K562 (cell line): ENCODE measurements around the gene TXNRD1. TPM values are rescaled to one million over a fixed set of nuclear protein-coding genes. Genes with fewer than 3 reads are reported as not detected.
A peak's percentile ranks its signal among the peaks of the same experiment; 100 is the strongest.

Experiments used
- ATAC-seq: fragments of 200-7000 bp; cut with Tn5 transposase; 3 replicates; pipeline ENCODE4 v1.9.1; 2020; ENCODE audit warnings: moderate library complexity
- BruUV-seq: library from RNA; stranded (reverse); fragments of 400-500 nt; replicated peaks from 2 replicates; lab custom pipeline; 2021; lab: Mats Ljungman, UMichigan
- CTCF ChIA-PET: fragments of 300-600 bp; formaldehyde crosslinking; extraction: SDS; loops from one replicate; lab custom pipeline; 2021; ENCODE audit warnings: low intra/inter-chr PET ratio; lab: Yijun Ruan, JAX
- POLR2A ChIA-PET: fragments of 300-600, 350-650 bp; sonication (Branson Sonifier 250); formaldehyde crosslinking; extraction: SDS; loops from one replicate; lab custom pipeline; 2021; ENCODE audit warnings: antibody characterized with exemption, inconsistent platforms; lab: Yijun Ruan, JAX
- DNase-seq, 4 experiments: peaks; one replicate each; pipeline versions ENCODE4 v3.0.0 to v3.0.0-alpha.2; 2011 to 2018; ENCODE audit warnings: low spot score in 3 of 4, mixed read lengths in 3 of 4; ENCODE audit errors: extremely low read depth in 1 of 4
- FAIRE-seq: peaks from 2 replicates; lab custom pipeline; 2011; peaks lifted over from hg19 to GRCh38; lab: Jason Lieb, UNC
- H2AFZ ChIP-seq: 2 replicates; pipeline ENCODE4 v1.6.0; 2011; ENCODE audit warnings: low read depth, low read length, control low read depth, inconsistent platforms
- H3K27ac ChIP-seq: fragments of 200-600 bp; 3 replicates; pipeline ENCODE4 v1.8.0; 2011; ENCODE audit warnings: low read depth, mild to moderate bottlenecking, control low read depth, inconsistent platforms, low read length, moderate library complexity, mixed read lengths; ENCODE audit errors: extremely low read depth
- H3K27me3 ChIP-seq, 2 experiments: fragments of 300-600 bp in 1 of 2; 2 replicates in 1 of 2; 3 replicates in 1 of 2; pipeline versions ENCODE4 v1.6.0 to v1.8.0; 2011; ENCODE audit warnings: inconsistent platforms in 2 of 2, low read length in 2 of 2, mild to moderate bottlenecking in 1 of 2, mixed read lengths in 1 of 2, moderate library complexity in 1 of 2; ENCODE audit not compliant: control insufficient read depth in 2 of 2, insufficient read depth in 2 of 2
- H3K36me3 ChIP-seq: fragments of 300-600 bp; 3 replicates; pipeline ENCODE4 v1.8.0; 2011; ENCODE audit warnings: mild to moderate bottlenecking, low read length, inconsistent platforms; ENCODE audit not compliant: control insufficient read depth, insufficient read depth
- H3K4me1 ChIP-seq, 2 experiments: fragments of 200-600 bp in 1 of 2; replicated peaks in 1 of 2; 2 replicates in 1 of 2; 3 replicates in 1 of 2; pipeline versions ENCODE4 v1.5.1 to v1.8.0; 2011; ENCODE audit warnings: inconsistent platforms in 2 of 2, low read length in 2 of 2, mild to moderate bottlenecking in 1 of 2, mixed read lengths in 1 of 2, moderate library complexity in 1 of 2; ENCODE audit not compliant: control insufficient read depth in 2 of 2, insufficient read depth in 2 of 2
- H3K4me2 ChIP-seq: 2 replicates; pipeline ENCODE4 v1.6.1; 2011; ENCODE audit warnings: low read length, control low read depth, inconsistent platforms, mixed read lengths; ENCODE audit not compliant: insufficient read depth
- H3K4me3 ChIP-seq: fragments of 200-600 bp; sonication (generic), shearing (Covaris generic); 2 replicates; pipeline ENCODE4 v1.5.1; 2016; ENCODE audit warnings: control low read depth, inconsistent platforms
- H3K79me2 ChIP-seq: fragments of 200-600 bp; 3 replicates; pipeline ENCODE4 v1.8.0; 2011; ENCODE audit warnings: low read length, inconsistent platforms; ENCODE audit not compliant: control insufficient read depth, insufficient read depth
- H3K9ac ChIP-seq, 2 experiments: 2 replicates each; pipeline versions ENCODE4 v1.6.0 to v1.6.1; 2011; ENCODE audit warnings: low read depth in 2 of 2, low read length in 2 of 2, control low read depth in 1 of 2, inconsistent platforms in 1 of 2, mild to moderate bottlenecking in 1 of 2, mixed read lengths in 1 of 2; ENCODE audit not compliant: insufficient read depth in 1 of 2
- H3K9me1 ChIP-seq: one replicate; pipeline ENCODE4 v1.6.0; 2011; ENCODE audit warnings: inconsistent platforms, mild to moderate bottlenecking, low read length, moderate library complexity; ENCODE audit not compliant: control insufficient read depth, insufficient read depth
- H3K9me3 ChIP-seq: replicated peaks from 2 replicates; pipeline ENCODE4 v1.5.1; 2011; ENCODE audit warnings: low read depth, low read length, inconsistent platforms; ENCODE audit not compliant: control insufficient read depth, insufficient read depth
- H4K20me1 ChIP-seq: replicated peaks from 2 replicates; pipeline ENCODE4 v1.6.1; 2011; ENCODE audit warnings: low read length, inconsistent platforms, mixed read lengths; ENCODE audit not compliant: control insufficient read depth, insufficient read depth
- CBX3 ChIP-seq, 2 experiments: IDR thresholded peaks; 1 replicate in 1 of 2; 2 replicates in 1 of 2; pipeline ENCODE4 v1.6.1; 2012; ENCODE audit warnings: inconsistent platforms in 2 of 2, low read length in 2 of 2, borderline replicate concordance in 1 of 2, control low read depth in 1 of 2
- CBX5 ChIP-seq: IDR thresholded peaks from 2 replicates; pipeline ENCODE4 v1.6.1; 2014; ENCODE audit warnings: low read depth, borderline replicate concordance
- EP400 ChIP-seq: fragments of 450-650 bp; IDR thresholded peaks from 2 replicates; pipeline ENCODE4 v1.6.1; 2017; ENCODE audit warnings: antibody characterized with exemption, mild to moderate bottlenecking, moderate library complexity
- PTRF ChIP-seq: fragments of 450-650 bp; IDR thresholded peaks from 2 replicates; pipeline ENCODE4 v1.6.1; 2016; ENCODE audit warnings: mild to moderate bottlenecking, missing genetic modification characterization, missing compliant biosample characterization
- TRIM24 ChIP-seq, 2 experiments: fragments of 450-650 bp; IDR thresholded peaks; 2 replicates each; pipeline ENCODE4 v1.6.1; 2016
- TRIM28 ChIP-seq: fragments of 450-650 bp; IDR thresholded peaks from 2 replicates; pipeline ENCODE4 v1.6.1; 2017
- ZFP1 ChIP-seq: fragments of 450-650 bp; formaldehyde crosslinking; IDR thresholded peaks from 2 replicates; pipeline ENCODE4 v1.4.0; 2020; ENCODE audit warnings: mild to moderate bottlenecking, mixed read lengths
- ZFPM2 ChIP-seq: fragments of 250-450 bp; sonication (Bioruptor Pico); IDR thresholded peaks from 2 replicates; pipeline ENCODE4 v1.5.1; 2022; ENCODE audit warnings: mild to moderate bottlenecking
- ZNF280A ChIP-seq: fragments of 450-650 bp; IDR thresholded peaks from 2 replicates; pipeline ENCODE4 v1.6.1; 2018; ENCODE audit warnings: mild to moderate bottlenecking, low read depth; ENCODE audit not compliant: partially characterized antibody
- WGBS: fragments of 100-300 bp; shearing (Covaris generic); methylation state at CpG from one replicate; pipeline ENCODE4 v1.1.6; 2016; ENCODE audit warnings: low coverage, mixed read lengths; ENCODE audit not compliant: insufficient coverage; ENCODE audit errors: missing lambda C conversion rate; 5-methylcytosine and 5-hydroxymethylcytosine counted together
- in situ Hi-C: fragments of 300-500 bp; cut with MboI; formaldehyde crosslinking; loops from 4 replicates; pipeline ENCODE4 v1.15.0; 2018; ENCODE audit warnings: inconsistent platforms, mixed read lengths
- intact Hi-C: fragments of 100-400 bp; cut with micrococcal nuclease; formaldehyde crosslinking; loops from 2 replicates; pipeline ENCODE4 v1.14.2; 2022
- polyA plus RNA-seq, 8 experiments: library from polyadenylated mRNA; depleted of rRNA in 4 of 8; stranded (reverse) in 5 of 8; unstranded in 3 of 8; fragments of >200 nt; fragmentation: Nextera tagmentation in 2 of 8; fragmentation: Illumina TruSeq in 1 of 8; extraction: Ambion mirVana in 2 of 8; extraction: Trizol in 1 of 8; gene quantifications; 2 replicates each; pipeline versions ENCODE4 v1.2.1 to v1.2.3, GENCODE V29; 2011 to 2014; ENCODE audit warnings: inconsistent platforms in 1 of 8, missing spikeins in 1 of 8
- total RNA-seq, 7 experiments: library from RNA; depleted of rRNA in 6 of 7; stranded (reverse); fragments of >200 nt in 6 of 7; fragmentation: Illumina TruSeq in 2 of 7; extraction: Trizol in 2 of 7; gene quantifications; 2 replicates each; pipeline versions ENCODE4 v1.2.1 to v1.2.3, GENCODE V29; 2011 to 2021; ENCODE audit warnings: low replicate concordance in 1 of 7

The TXNRD1 gene
- total and polyA plus RNA-seq, 9 of the 15 experiments (the other 6 are each of a cell fraction or from before 2014, with no cell fraction given), result 107 to 189 (median 146) TPM

- BruUV-seq, result no TSS peak
- in situ Hi-C loops, result loop anchor here (5.0 to 25.0 kb wide), 4 partner anchors 162 to 1187 kb away; no protein-coding TSS in a partner anchor
- TF ChIP-seq TRIM28 (peak; percentile 63; the same call in 1 of the 2 replicates), CBX3 (IDR thresholded peaks at IDR 0.05; ENCODE audit: borderline replicate concordance in 1 of 2, low read length in 2 of 2) (peak in 1 of 2 experiments; percentile 72; a peak in 1 of 3 replicates), ZFP1 (CRISPR knock-in tag) (peak; percentile 95), CBX5 (no peak), TRIM24 (IDR thresholded peaks at IDR 0.05) (peak; percentile 19 to 32; a peak in 1 of 4 replicates), ZFPM2 (CRISPR knock-in tag) (no peak), PTRF (no peak), ZNF280A (peak; percentile 14), EP400 (no peak)
- H2AFZ ChIP-seq, result no peak overlapping the region
- H3K4me3 ChIP-seq, result no peak overlapping the region
- ChIA-PET POLR2A (no interaction called here), CTCF (interaction anchor here (0.6 to 1.1 kb wide), 3 partner anchors 15 to 1223 kb away, joined by 3 to 5 read pairs (median 3); no protein-coding TSS in a partner anchor)
- H3K9me3 ChIP-seq, result peaks cover 4% of the 10 kb centered on the region; the same call in 1 of the 2 replicates
- no peaks in the 10 kb centered on the region for H3K9me1 ChIP-seq
- WGBS, result 0% methylated on average over 2 of the region's 2 CpGs
- intact Hi-C loops, result loop anchor here (5.0 to 10.0 kb wide), 4 partner anchors 677 to 1945 kb away; no protein-coding TSS in a partner anchor
- no peaks in the 10 kb centered on the region for H3K4me1 ChIP-seq
- no peak overlapping the region for H3K9ac ChIP-seq
- FAIRE-seq (no peak), ATAC-seq (no peak), DNase-seq (no peak)
- no peak overlapping the region for H3K27ac ChIP-seq
- H3K79me2 ChIP-seq, result no peaks in the 10 kb centered on the region
- peaks cover 0 to 5% of the 10 kb centered on the region in 2 experiments; a peak in 2 of 5 replicates for H3K27me3 ChIP-seq
- H4K20me1 ChIP-seq, result no peaks in the 10 kb centered on the region
- no peak overlapping the region for H3K4me2 ChIP-seq
- H3K36me3 ChIP-seq, result no peaks in the 10 kb centered on the region
These were observed 15.6 kb upstream of the TXNRD1 start for GRCh38 chr12:104199964-104200363.
